Right forelimb (tissue), 1 donor: Measurements from ENCODE around the gene JADE2.
"Not testable (repeated sequence)": the region's sequence is repeated elsewhere in the genome, so short reads cannot be mapped to it uniquely, and the experiment has no call there.

Experiments
- DNase-seq: peaks from one replicate; pipeline ENCODE4 v3.0.0-alpha.2; 2018

The JADE2 gene

GRCh38 chr5:134508521-134509195 is 16.8 kb upstream of the JADE2 start:
- no peak for DNase-seq

GRCh38 chr5:134509308-134510040 is 16.0 kb upstream of the JADE2 start:
- no peak for DNase-seq

- no peak for DNase-seq
Observed at GRCh38 chr5:134510970-134511795, 14.3 kb upstream of the JADE2 start.

GRCh38 chr5:134511796-134512660 is 13.4 kb upstream of the JADE2 start:
- no peak for DNase-seq

- DNase-seq = no peak
Observed at GRCh38 chr5:134512661-134512999, 12.8 kb upstream of the JADE2 start.

GRCh38 chr5:134515801-134516200 is 9.7 kb upstream of the JADE2 start:
- DNase-seq = no peak

GRCh38 chr5:134516984-134517383 is 8.5 kb upstream of the JADE2 start:
- not testable (repeated sequence) for DNase-seq

- no peak for DNase-seq
Observed at GRCh38 chr5:134517553-134517952, 7.9 kb upstream of the JADE2 start.

- DNase-seq = no peak
Observed at GRCh38 chr5:134519989-134520388, 5.5 kb upstream of the JADE2 start.

GRCh38 chr5:134521841-134522240 is 3.6 kb upstream of the JADE2 start:
- no peak for DNase-seq

GRCh38 chr5:134523543-134524271 is 1.8 kb upstream of the JADE2 start:
- no peak for DNase-seq

GRCh38 chr5:134524272-134524825 is 1.1 kb upstream of the JADE2 start:
- peak; percentile 76 for DNase-seq

- peak; percentile 83 for DNase-seq
Observed at GRCh38 chr5:134525683-134526482, 413 bp downstream of the JADE2 start.

- peak; percentile 72 for DNase-seq
Observed at GRCh38 chr5:134526483-134527155, 1.1 kb downstream of the JADE2 start.

- peak; percentile 90 for DNase-seq
Observed at GRCh38 chr5:134527156-134527960, 1.9 kb downstream of the JADE2 start.

GRCh38 chr5:134527961-134528424 is 2.5 kb downstream of the JADE2 start:
- no peak for DNase-seq

GRCh38 chr5:134528556-134528955 is 3.1 kb downstream of the JADE2 start:
- no peak for DNase-seq

GRCh38 chr5:134529460-134529859 is 4.0 kb downstream of the JADE2 start:
- no peak for DNase-seq
